GM11168 (cell line): ENCODE measurements around the gene SALL1.

Experiments used
- in situ Hi-C: fragments of 300-500 bp; cut with MboI; formaldehyde crosslinking; loops from one replicate; pipeline ENCODE4 v1.12.0; 2022; ENCODE audit warnings: low sequenced_read_pairs; ENCODE audit not compliant: unreplicated experiment

The SALL1 gene

DNA sequence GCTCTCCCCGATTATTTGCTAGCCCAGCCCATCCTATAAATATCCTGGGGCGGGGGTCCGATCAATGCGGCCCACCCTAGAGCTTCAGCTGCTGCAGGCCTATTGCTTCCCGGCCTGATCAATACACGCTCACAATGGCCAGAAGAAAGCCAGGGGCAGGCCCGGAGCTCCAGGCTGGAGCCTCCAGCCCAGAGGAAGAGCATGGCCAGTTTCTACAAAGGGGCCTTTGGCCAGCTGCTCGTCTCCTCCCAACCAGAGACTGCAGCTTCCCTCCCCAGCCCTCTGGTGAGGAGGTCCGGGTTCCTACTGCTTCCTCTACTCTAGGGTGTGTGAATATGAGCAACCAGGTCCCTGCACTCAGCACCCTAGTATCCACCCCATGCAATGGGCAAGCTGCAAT is 36.7 kb downstream of the SALL1 start:
- in situ Hi-C loops, result no loop called here

DNA sequence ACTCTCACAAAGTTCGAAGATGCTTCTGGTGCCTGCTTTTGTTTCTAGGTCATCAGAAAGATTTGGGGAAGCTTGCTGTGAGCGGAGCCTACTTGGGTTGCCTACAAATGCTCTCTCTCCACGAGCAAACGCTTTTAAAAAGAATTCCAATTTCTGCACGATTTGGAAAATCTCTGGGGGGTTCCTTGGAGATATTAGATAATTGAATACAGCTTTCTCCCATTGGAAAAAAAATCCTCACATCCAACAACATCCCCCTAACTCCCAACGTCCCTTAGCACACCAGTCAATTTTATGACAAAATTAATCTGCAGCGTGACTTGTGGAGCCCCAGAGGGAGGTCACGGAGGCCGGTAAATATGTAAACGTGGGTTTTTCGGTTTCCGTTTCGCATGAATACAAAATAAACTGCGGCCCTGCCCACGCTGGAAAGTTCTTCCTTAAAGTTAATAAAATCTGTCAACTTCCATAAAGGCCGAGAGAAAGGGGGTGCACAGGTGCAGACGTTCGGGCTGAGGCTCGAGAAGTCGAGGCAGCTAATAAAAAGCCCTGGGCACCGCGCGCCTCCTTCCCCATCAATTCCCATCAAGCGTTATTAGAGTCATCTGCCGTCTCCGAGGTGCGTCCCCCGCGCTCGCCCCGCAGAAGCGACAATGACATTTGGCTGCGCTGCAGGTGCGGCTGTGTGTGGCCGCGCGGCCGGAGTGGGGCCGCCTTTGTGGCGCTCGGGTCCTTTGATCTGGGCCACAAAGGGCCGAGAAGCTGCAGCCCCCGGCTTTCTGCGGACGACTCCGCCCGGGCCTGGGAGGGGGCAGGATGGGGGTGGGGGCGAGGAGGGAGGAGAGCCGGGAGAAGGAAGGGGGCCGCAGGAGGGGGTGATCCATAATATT is 37.6 kb downstream of the SALL1 start:
- in situ Hi-C loops, result no loop called here

DNA sequence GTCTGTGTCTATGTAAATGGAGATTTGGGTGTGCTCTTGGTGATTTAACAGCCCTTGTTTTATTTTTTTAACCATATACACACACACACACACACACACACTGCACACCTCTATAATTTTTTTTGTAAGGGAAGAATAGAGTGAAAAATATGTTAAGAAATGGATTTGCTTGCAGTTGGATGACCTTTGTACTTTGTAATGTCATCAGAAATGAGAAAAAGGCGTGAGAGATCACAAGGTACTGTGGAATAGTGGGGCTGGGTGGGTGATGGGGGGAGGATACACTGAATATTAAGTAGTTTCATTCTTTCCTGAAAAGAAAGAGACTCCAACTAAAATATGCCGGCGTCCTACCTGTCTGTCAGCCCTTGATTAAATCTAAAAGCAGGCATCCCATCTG is 38.7 kb downstream of the SALL1 start:
- in situ Hi-C loops, result no loop called here

DNA sequence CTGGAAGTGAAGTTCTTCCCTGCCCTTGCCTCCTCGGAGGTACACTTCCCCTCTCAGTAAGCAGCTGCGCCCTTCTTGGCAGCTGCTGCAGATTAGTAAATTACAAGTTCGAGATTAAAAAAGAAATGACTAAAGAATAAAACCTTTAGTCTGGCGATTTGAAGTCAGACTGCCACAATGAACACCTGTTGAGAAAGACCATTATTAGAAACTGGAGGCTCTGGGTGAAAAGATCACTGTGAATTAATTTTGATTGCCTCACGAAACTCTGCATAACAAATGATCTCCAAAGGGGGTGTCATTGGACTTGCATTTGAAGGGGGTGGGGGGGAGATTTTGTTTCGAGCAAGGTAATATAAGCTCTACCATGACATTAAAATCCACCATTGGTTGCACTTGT is 39.3 kb downstream of the SALL1 start:
- in situ Hi-C loops, result no loop called here

DNA sequence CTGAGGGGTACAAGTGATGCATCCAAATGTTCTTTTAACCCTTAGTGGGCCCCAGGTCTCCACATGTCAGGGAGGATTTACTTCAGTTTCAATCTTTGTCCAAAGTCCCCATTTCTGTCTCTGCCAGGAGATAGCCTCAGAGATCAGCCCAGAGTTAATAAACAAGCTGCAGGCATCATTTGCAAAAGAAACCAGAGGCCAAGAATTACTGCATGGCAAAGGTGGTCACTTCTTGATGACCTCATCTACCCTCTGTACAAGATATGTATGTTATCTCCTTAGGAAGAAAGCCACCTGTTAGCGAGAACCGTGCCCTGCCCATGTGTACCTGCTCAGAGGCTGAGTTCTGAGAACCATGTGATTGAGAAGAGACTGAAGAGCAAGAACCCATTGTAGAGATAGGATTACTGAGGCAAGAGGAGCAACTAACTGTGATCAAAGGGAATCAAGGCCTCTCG is 40.3 kb downstream of the SALL1 start:
- in situ Hi-C loops, result no loop called here

DNA sequence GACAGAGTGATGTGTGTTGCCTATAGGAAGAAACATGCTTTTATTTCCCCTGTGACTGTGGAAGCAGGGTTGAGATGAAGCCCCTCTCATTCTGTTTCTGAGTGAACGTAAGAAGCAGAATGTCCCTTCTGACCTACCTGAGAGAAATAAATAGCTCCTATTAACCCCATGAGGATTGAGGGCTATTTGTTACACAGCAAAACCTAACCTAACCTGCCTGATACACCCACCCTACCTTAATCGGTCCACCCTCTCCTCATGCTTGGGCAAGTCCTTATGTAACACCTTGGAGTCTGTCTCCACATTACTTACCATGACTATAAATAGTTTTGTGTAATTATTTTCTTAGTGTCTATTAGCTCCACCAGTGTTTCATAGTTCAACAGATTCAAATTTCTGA is 41.9 kb downstream of the SALL1 start:
- in situ Hi-C loops, result no loop called here

DNA sequence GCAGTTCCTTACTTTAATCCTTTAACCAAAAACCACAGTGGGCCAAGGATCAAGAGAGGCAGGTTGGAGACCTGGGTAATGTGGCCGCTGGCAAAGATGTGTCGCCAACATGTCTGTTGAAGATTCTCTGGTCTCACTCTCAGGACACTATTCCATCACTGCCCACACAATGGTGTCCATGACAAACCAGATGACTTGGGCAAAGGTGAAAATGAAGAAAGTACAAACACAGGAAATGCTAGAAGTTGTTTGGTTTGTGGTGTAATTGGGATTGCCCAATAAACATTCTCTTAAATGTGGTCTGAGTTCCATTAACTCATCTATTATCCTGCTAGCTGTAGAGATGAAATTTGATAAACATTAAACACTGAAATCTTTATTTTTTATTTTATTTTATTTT is 43.3 kb downstream of the SALL1 start:
- in situ Hi-C loops, result no loop called here

DNA sequence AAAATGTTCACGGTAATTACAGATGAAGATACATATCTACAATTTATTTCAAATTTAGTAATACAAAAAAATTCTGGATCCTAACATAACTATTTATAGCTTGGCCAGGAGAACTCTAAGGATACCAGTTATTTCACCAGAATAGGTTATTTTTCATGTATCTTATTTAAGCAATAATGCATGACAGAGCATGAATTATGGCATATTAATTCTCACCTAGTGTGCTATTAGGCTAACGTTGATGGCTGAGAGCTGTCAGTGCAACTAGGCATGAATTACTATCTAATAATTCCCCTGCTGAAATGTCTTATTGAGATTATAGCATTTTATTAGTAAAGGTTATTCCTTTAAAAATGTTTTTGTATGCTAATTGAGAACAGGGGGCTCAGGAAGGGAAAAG is 44.5 kb downstream of the SALL1 start:
- in situ Hi-C loops, result no loop called here

DNA sequence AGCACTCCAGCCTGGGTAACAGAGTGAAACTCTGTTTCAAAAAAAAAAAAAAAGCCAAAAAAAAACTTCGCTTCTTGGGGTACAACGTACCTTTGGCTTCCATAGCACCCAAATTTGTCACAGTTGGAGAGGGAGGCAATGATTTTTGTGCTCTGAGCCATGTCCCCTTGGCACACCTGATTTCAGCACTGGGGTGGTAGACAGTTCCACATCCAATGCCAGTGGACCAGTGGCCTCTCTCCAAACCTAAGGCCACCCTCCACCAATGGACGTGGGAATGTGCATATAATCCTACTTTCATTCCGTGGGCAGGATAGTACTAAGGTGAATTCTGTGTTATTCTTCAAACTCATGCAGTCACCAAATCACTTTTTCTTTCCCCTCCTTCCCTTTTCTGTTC is 47.5 kb downstream of the SALL1 start:
- in situ Hi-C loops, result no loop called here

DNA sequence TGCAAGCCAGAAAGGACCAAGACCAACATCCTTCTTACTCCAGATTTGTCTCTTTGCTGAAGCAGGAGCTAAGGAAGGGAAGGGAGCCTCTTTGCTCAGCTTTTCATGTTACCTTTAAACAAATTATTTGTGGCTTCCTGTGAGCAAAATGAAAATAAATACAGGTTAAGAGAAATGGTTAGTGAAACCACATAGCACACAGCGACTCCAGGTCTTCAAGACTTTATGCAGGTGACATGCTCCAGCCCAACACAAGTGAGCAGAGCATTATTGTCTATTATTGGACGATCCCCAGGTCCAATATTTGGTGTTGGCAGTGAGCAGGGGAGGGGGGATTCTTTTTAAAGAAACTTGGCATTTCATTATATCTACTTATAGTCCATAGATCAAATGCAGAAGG is 53.3 kb downstream of the SALL1 start:
- in situ Hi-C loops, result no loop called here

DNA sequence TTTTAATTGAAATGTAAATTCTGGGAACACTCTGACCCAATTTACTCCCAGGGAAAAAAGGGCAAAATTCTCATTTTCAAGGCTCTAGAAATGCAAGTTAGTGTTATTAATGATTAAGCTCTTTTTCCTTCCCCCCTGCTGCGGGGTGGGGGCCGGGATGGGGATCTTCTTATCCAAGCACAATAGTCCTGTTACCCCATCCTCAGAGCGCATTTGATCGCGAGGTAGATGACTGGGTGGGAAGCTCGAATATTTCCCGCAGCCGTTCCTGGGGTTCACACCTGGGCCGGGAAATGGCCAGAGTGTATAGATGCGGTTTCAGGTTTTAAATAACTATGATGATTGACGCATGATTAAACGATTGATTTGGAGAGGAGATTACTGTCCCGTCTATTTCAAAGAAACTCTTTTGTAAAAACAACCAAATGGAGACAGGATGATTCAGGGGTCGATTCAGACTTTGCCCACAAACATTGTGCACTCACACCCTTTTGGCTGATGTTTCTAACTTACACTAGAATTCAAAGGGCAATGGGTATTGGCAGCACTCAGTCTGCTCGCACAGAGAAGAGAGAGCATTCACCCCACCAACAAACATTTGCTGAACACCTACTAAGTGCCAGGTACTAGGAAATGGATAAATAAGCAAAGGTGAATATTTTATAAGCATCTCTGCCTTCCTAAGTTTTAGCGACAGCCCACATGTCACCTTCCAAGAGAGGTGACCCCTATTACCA is 55.0 kb downstream of the SALL1 start:
- in situ Hi-C loops, result no loop called here

DNA sequence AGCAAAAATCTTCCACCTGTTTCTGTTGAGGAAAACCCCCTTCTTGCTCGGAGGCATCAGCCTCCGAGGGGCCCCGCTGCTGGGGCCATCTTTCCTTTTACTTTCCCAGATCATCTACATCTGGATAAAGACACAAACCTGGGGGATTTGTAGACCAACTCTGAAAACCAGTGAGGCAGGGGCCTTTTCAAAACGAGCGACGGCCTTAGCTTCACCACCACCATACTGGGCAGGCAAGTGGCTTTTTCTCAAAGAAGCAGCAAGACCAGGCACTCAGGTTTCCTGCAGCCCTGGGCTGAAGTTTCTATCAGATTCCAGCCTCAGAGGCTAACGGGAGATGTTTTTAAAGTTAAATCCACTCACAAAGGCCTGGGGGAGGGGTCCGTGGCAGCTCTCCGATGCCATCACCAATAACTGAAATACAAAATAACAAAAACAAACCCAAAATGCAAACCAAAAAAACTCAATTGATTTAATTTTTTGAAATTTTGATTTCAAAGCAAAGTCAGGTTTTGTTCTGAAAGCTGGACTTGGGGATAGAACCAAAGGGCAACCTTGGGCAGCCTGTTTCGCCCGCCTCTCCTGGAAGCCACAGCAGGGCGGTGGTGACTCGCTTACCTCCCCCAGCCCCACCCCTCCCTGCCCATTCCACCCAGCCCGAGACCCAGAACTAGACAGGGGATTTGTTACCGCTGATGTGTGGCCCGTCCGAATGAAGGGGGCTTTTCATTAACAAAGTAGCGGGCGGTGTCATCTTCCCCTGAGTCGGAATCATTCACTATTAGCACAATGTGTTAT is 55.8 kb downstream of the SALL1 start:
- in situ Hi-C loops, result no loop called here

DNA sequence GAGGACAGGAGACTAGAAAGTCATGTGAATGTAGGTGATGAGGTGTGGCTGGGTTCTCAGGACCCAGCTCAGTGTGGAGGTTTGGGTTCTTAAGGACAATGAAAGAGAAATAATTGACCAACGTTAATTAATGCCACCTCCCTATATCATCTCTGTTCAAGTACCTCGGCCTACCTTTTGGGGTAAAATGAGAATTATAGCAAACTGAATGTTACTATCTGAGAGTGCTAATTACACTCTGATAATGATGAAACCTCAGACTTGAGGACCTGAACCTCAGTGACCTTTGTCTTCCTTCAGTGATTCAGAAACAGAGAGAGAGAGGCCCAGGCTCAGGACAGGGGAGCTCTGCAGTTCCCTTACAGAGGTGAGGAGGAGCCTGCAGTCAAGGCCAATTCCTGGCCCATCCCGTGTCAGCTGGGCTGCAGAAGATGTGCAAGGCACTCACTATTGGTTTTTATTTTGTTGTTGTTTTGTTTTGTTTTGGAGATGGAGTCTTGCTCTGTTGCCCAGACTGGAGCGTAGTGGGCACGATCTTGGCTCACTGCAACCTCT is 57.3 kb downstream of the SALL1 start:
- in situ Hi-C loops, result no loop called here
